AG09309 (cell line): ENCODE measurements around the gene CCDC198.

Experiments used
- DNase-seq: peaks from one replicate; pipeline ENCODE4 v3.0.0-alpha.2; 2010; ENCODE audit warnings: low read depth
- H3K4me3 ChIP-seq: 2 replicates; pipeline ENCODE4 v1.5.1; 2011; ENCODE audit warnings: mild to moderate bottlenecking, low read depth, low read length, moderate library complexity; ENCODE audit not compliant: control insufficient read depth
- CTCF ChIP-seq: IDR thresholded peaks from 2 replicates; pipeline ENCODE4 v1.5.1; 2011; ENCODE audit warnings: mild to moderate bottlenecking, low read depth, low read length, inconsistent platforms; ENCODE audit not compliant: insufficient read depth, control insufficient read depth; ENCODE audit errors: missing control alignments

Gene CCDC198

GRCh38 chr14:57508756-57509155, 15.1 kb upstream of the CCDC198 start:
- no peak for TF ChIP-seq CTCF
- DNase-seq: no peak
- no peak overlapping the region for H3K4me3 ChIP-seq

- no peak for TF ChIP-seq CTCF
- DNase-seq: no peak
- H3K4me3 ChIP-seq: no peak overlapping the region
These were observed 9.1 kb upstream of the CCDC198 start for GRCh38 chr14:57502586-57503254.

GRCh38 chr14:57501039-57501557, 7.4 kb upstream of the CCDC198 start:
- no peak for DNase-seq
- no peak for TF ChIP-seq CTCF
- H3K4me3 ChIP-seq: no peak overlapping the region

- no peak overlapping the region for H3K4me3 ChIP-seq
- TF ChIP-seq CTCF: no peak
- no peak for DNase-seq
These were observed 5.0 kb upstream of the CCDC198 start for GRCh38 chr14:57498659-57499058.

GRCh38 chr14:57498035-57498434, 4.4 kb upstream of the CCDC198 start:
- no peak overlapping the region for H3K4me3 ChIP-seq
- TF ChIP-seq CTCF: no peak
- no peak for DNase-seq

GRCh38 chr14:57495416-57495815, 1.8 kb upstream of the CCDC198 start:
- TF ChIP-seq CTCF: no peak
- no peak for DNase-seq
- H3K4me3 ChIP-seq: no peak overlapping the region
